Measurements from ENCODE around the gene PLK1. TPM values are rescaled to one million over a fixed set of nuclear protein-coding genes. Genes with fewer than 3 reads are reported as not detected.

Gene PLK1
- total and polyA plus RNA-seq, 7 donors: 0.43 to 0.98 (median 0.73) TPM

DNA sequence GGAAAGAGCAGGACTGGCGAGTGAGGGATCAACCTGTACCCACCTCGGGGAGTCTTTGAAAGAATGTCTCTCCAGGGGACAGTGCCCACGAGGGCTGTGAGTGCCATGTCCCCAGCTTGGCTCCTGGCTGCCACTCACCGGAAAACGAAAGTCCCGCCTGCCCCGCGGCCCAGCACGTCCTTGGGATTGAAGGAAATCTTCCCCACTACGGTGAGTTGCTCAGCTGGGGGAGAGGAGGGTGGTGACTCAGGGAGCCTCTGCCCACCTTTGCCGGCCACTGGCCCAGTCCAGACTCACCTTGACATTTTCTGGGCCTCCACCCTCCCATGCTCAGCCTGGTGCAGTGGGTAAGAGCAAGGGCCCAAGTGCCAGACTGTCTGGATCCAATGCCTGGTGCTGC is 17.1 kb downstream of the PLK1 start:
- no peak for ATAC-seq
- TF ChIP-seq, protein P1, sequence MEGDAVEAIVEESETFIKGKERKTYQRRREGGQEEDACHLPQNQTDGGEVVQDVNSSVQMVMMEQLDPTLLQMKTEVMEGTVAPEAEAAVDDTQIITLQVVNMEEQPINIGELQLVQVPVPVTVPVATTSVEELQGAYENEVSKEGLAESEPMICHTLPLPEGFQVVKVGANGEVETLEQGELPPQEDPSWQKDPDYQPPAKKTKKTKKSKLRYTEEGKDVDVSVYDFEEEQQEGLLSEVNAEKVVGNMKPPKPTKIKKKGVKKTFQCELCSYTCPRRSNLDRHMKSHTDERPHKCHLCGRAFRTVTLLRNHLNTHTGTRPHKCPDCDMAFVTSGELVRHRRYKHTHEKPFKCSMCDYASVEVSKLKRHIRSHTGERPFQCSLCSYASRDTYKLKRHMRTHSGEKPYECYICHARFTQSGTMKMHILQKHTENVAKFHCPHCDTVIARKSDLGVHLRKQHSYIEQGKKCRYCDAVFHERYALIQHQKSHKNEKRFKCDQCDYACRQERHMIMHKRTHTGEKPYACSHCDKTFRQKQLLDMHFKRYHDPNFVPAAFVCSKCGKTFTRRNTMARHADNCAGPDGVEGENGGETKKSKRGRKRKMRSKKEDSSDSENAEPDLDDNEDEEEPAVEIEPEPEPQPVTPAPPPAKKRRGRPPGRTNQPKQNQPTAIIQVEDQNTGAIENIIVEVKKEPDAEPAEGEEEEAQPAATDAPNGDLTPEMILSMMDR (IDR thresholded peaks at IDR 0.05): no peak
- DNase-seq: no peak
- H3K27me3 ChIP-seq (ENCODE audit: insufficient read depth in 3 of 3, low read length in 2 of 3): no peaks in the 10 kb centered on the region
- intact Hi-C loops (cut with DNase I): no loop called here
- H3K4me1 ChIP-seq: no peaks in the 10 kb centered on the region
- 75 to 77% (median 76%) methylated on average over 11 of the region's 11 CpGs for WGBS, 3 donors
- H3K9me3 ChIP-seq: no peaks in the 10 kb centered on the region
- peaks cover 0 to 4% of the 10 kb centered on the region in 2 donors for H3K36me3 ChIP-seq (ENCODE audit: insufficient read depth in 1 of 2, low read depth in 1 of 2)
- H3K4me3 ChIP-seq: no peak overlapping the region
- H3K27ac ChIP-seq: no peak overlapping the region

DNA sequence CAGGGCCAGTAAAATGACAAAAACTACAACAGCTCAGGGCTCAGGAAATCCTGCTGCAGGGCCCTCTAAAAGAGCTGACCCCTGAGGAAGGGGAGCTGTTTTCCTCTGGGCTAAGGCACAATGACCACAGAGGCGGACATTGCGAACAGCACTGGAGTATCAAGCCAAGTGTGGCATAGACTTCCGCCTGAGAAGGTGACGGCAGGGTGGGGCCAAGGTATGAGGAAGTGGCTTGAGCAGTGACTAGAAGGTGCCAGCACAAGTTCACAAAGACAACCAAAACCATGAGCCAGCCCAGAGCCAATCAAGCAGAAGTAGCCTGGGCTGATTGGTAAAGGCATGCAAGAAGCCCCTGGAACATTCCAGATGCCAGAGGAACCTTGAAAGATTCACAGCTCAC is 20.4 kb downstream of the PLK1 start:
- intact Hi-C loops (cut with DNase I): no loop called here
- H3K9me3 ChIP-seq: peaks cover 9% of the 10 kb centered on the region
- TF ChIP-seq, protein P1 (IDR thresholded peaks at IDR 0.05): no peak
- H3K27me3 ChIP-seq (ENCODE audit: insufficient read depth in 3 of 3, low read length in 2 of 3): no peaks in the 10 kb centered on the region
- no peaks in the 10 kb centered on the region for H3K36me3 ChIP-seq (ENCODE audit: insufficient read depth in 1 of 2, low read depth in 1 of 2)
- no peak for ATAC-seq
- H3K4me1 ChIP-seq: no peaks in the 10 kb centered on the region
- DNase-seq: no peak
- H3K4me3 ChIP-seq: no peak overlapping the region
- 84 to 93% (median 85%) methylated on average over 4 of the region's 4 CpGs for WGBS, 3 donors
- H3K27ac ChIP-seq: no peak overlapping the region

DNA sequence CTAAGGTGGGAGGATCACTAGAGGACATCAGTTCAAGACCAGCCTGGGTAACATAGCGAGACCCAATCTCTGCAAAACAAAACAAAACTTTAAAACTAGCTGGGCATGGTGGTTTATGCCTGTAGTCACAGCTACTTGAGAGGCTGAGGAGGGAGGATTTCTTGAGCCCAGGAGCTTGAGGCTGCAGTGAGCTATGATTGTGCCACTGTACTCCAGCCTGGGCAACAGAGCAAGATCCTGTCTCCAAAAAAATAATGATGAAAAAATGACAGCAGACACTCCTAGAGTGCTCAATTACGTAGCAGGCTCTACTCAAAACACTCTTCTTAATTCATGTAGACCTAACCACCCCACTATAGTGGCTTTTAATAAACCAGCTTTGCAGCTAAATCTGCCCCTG is 21.4 kb downstream of the PLK1 start:
- TF ChIP-seq, protein P1 (IDR thresholded peaks at IDR 0.05): no peak
- Histone ChIP-seq H3K27me3 (ENCODE audit: insufficient read depth in 3 of 3, low read length in 2 of 3) (no peaks in the 10 kb centered on the region), H3K4me3 (no peak overlapping the region), H3K36me3 (ENCODE audit: insufficient read depth in 1 of 2, low read depth in 1 of 2) (no peaks in the 10 kb centered on the region), H3K27ac (no peak overlapping the region), H3K9me3 (peaks cover 9% of the 10 kb centered on the region), H3K4me1 (no peaks in the 10 kb centered on the region)
- 86 to 90% (median 89%) methylated on average over 2 of the region's 2 CpGs for WGBS, 3 donors
- ATAC-seq: no peak
- intact Hi-C loops (cut with DNase I): no loop called here
- no peak for DNase-seq

DNA sequence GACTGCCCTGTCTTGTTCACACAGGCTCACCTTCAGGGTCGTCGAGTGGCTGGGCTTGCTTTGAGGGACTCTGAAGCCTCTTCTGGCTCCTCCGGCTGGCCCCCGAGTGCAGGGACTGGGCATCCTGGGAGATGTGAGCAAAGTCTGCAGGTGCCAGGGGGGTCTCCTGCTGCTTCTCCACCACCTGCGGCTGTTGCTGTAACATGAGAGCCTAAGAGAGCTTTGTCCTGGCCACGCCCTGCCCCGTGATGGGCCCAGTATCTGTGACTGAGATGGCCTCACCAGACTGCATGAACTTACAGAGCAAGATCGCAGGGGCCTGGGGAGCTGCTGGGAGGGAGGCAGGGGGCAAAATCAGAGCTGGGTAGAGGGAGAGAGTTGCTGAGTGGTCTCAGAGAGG is 21.8 kb downstream of the PLK1 start:
- ATAC-seq (no peak), DNase-seq (no peak)
- Histone ChIP-seq H3K9me3 (peaks cover 9% of the 10 kb centered on the region), H3K27ac (no peak overlapping the region), H3K36me3 (ENCODE audit: insufficient read depth in 1 of 2, low read depth in 1 of 2) (no peaks in the 10 kb centered on the region), H3K4me3 (no peak overlapping the region), H3K27me3 (ENCODE audit: insufficient read depth in 3 of 3, low read length in 2 of 3) (no peaks in the 10 kb centered on the region), H3K4me1 (no peaks in the 10 kb centered on the region)
- 23 to 27% (median 25%) methylated on average over 8 of the region's 8 CpGs for WGBS, 3 donors
- intact Hi-C loops (cut with DNase I): no loop called here
- TF ChIP-seq, protein P1 (IDR thresholded peaks at IDR 0.05): no peak

DNA sequence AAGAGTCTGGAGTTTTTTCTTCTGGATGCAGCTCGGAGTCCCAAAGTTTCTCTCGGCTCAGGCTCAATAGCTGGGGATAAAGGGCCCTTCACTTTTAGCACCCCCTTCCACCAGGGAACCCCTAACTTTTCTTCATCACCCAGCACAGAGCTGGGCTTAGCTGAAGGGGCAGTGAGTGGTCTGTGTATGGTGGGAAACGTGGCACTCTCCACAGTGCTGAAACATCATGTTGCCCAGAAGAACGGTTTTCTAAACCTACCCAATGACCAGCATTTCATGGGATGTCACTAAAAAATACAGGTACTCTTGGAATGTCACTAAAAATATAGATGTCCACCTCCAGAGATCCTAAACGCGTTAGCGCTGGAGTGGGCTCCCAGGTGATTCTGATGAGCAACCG is 22.4 kb downstream of the PLK1 start:
- peaks cover 9% of the 10 kb centered on the region for H3K9me3 ChIP-seq
- no peaks in the 10 kb centered on the region for H3K36me3 ChIP-seq (ENCODE audit: insufficient read depth in 1 of 2, low read depth in 1 of 2)
- H3K4me3 ChIP-seq: no peak overlapping the region
- ATAC-seq (no peak), DNase-seq (no peak)
- H3K27me3 ChIP-seq (ENCODE audit: insufficient read depth in 3 of 3, low read length in 2 of 3): no peaks in the 10 kb centered on the region
- no peaks in the 10 kb centered on the region for H3K4me1 ChIP-seq
- TF ChIP-seq, protein P1 (IDR thresholded peaks at IDR 0.05): no peak
- intact Hi-C loops (cut with DNase I): no loop called here
- no peak overlapping the region for H3K27ac ChIP-seq
- WGBS, 3 donors: 60 to 70% (median 63%) methylated on average over 8 of the region's 8 CpGs

Data from psoas muscle (tissue), 8 donors.